Measurements from ENCODE around the gene SLC11A2.

DNA sequence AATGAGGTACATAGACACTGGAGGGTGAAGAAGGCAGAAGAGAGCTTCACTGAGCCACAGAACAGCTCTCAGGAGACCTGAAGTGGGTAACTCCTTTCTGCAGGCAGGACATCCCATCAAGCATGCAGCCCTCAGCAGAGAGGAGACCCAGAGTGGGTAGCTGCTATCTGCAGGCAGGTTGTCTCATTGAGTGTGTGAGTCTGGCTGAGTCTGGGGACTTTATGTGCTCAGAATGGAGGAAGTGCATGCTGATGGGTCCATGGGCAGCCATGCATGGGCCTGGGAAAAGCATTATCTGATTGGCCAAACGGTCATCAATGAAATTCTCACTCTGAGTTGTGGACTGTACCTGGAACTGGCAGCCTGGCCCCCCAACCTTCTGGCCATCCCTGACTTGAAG, 88.5 kb downstream of the SLC11A2 start:
- TF ChIP-seq TOX (CRISPR knock-in tag; IDR thresholded peaks at IDR 0.05; ENCODE audit: borderline replicate concordance) (no peak), ZNF8 (CRISPR knock-in tag; IDR thresholded peaks at IDR 0.05) (no peak), ESRRG (CRISPR knock-in tag; IDR thresholded peaks at IDR 0.05) (no peak), GLIS3 (CRISPR knock-in tag; IDR thresholded peaks at IDR 0.05) (no peak), POU6F1 (CRISPR knock-in tag; IDR thresholded peaks at IDR 0.05; ENCODE audit: borderline replicate concordance, low read depth) (no peak), BACH2 (CRISPR knock-in tag; IDR thresholded peaks at IDR 0.05; ENCODE audit: borderline replicate concordance) (no peak), ARNTL (CRISPR knock-in tag; IDR thresholded peaks at IDR 0.05; ENCODE audit: borderline replicate concordance, low read depth) (no peak), SNAI2 (CRISPR knock-in tag; IDR thresholded peaks at IDR 0.05) (no peak), ZNF565 (CRISPR knock-in tag; conservative IDR thresholded peaks at IDR 0.05; ENCODE audit: low read depth) (no peak)
- TF ChIP-seq, protein P1, sequence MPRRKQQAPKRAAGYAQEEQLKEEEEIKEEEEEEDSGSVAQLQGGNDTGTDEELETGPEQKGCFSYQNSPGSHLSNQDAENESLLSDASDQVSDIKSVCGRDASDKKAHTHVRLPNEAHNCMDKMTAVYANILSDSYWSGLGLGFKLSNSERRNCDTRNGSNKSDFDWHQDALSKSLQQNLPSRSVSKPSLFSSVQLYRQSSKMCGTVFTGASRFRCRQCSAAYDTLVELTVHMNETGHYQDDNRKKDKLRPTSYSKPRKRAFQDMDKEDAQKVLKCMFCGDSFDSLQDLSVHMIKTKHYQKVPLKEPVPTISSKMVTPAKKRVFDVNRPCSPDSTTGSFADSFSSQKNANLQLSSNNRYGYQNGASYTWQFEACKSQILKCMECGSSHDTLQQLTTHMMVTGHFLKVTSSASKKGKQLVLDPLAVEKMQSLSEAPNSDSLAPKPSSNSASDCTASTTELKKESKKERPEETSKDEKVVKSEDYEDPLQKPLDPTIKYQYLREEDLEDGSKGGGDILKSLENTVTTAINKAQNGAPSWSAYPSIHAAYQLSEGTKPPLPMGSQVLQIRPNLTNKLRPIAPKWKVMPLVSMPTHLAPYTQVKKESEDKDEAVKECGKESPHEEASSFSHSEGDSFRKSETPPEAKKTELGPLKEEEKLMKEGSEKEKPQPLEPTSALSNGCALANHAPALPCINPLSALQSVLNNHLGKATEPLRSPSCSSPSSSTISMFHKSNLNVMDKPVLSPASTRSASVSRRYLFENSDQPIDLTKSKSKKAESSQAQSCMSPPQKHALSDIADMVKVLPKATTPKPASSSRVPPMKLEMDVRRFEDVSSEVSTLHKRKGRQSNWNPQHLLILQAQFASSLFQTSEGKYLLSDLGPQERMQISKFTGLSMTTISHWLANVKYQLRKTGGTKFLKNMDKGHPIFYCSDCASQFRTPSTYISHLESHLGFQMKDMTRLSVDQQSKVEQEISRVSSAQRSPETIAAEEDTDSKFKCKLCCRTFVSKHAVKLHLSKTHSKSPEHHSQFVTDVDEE (CRISPR knock-in tag; IDR thresholded peaks at IDR 0.05) = no peak
- TF ChIP-seq, protein P2, sequence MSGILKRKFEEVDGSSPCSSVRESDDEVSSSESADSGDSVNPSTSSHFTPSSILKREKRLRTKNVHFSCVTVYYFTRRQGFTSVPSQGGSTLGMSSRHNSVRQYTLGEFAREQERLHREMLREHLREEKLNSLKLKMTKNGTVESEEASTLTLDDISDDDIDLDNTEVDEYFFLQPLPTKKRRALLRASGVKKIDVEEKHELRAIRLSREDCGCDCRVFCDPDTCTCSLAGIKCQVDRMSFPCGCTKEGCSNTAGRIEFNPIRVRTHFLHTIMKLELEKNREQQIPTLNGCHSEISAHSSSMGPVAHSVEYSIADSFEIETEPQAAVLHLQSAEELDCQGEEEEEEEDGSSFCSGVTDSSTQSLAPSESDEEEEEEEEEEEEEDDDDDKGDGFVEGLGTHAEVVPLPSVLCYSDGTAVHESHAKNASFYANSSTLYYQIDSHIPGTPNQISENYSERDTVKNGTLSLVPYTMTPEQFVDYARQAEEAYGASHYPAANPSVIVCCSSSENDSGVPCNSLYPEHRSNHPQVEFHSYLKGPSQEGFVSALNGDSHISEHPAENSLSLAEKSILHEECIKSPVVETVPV (CRISPR knock-in tag; IDR thresholded peaks at IDR 0.05) = no peak
